WTC11 (cell line): ENCODE measurements around the gene RTCB. TPM values are rescaled to one million over a fixed set of nuclear protein-coding genes. Genes with fewer than 3 reads are reported as not detected.

ENCODE experiments used
- ATAC-seq: fragments of 200-7000 bp; cut with Tn5 transposase; 2 replicates; pipeline ENCODE4 v1.10.0; 2021; ENCODE audit warnings: mild to moderate bottlenecking, moderate library complexity
- CTCF ChIA-PET: fragments of 300-600 bp; sonication (Branson Sonifier 250); formaldehyde crosslinking; loops from one replicate; lab custom pipeline; 2021; ENCODE audit warnings: antibody characterized with exemption; lab: Charles Lee
- POLR2A ChIA-PET: fragments of 350-600 bp; sonication (Branson Sonifier 250); formaldehyde crosslinking; loops from one replicate; lab custom pipeline; 2021; ENCODE audit warnings: antibody characterized with exemption; lab: Charles Lee
- DNase-seq: peaks from one replicate; pipeline ENCODE4 v3.0.0; 2021; ENCODE audit warnings: low spot score
- H3K27ac Mint-ChIP-seq: 2 replicates; pipeline ENCODE4 v1.8.0; 2021; ENCODE audit warnings: mixed read lengths
- H3K27me3 Mint-ChIP-seq: 2 replicates; pipeline ENCODE4 v1.8.0; 2021; ENCODE audit warnings: low read depth, mild to moderate bottlenecking, moderate library complexity, mixed read lengths
- H3K36me3 Mint-ChIP-seq: 2 replicates; pipeline ENCODE4 v1.8.0; 2021; ENCODE audit warnings: mixed read lengths
- H3K4me1 Mint-ChIP-seq: 2 replicates; pipeline ENCODE4 v1.8.0; 2022; ENCODE audit warnings: mixed read lengths
- H3K4me3 Mint-ChIP-seq: 2 replicates; pipeline ENCODE4 v1.8.0; 2021; ENCODE audit warnings: mild to moderate bottlenecking, moderate library complexity, mixed read lengths
- H3K9me3 Mint-ChIP-seq: 2 replicates; pipeline ENCODE4 v1.8.0; 2021; ENCODE audit warnings: mixed read lengths
- ATF1 ChIP-seq: sonication (generic); formaldehyde crosslinking; IDR thresholded peaks from 2 replicates; pipeline ENCODE4 v1.8.1; 2023; ENCODE audit warnings: mild to moderate bottlenecking, moderate library complexity, missing genetic modification reagents
- ETV6 ChIP-seq: sonication (generic); formaldehyde crosslinking; IDR thresholded peaks from 2 replicates; pipeline ENCODE4 v1.8.1; 2022; ENCODE audit warnings: mild to moderate bottlenecking, missing genetic modification reagents
- FOXP1 ChIP-seq: sonication (generic); formaldehyde crosslinking; IDR thresholded peaks from 2 replicates; pipeline ENCODE4 v1.8.0; 2022; ENCODE audit warnings: missing genetic modification reagents, mild to moderate bottlenecking, moderate library complexity, borderline replicate concordance
- GTF2I ChIP-seq: fragments of 250-450 bp; sonication (Bioruptor Pico); conservative IDR thresholded peaks from 2 replicates; pipeline ENCODE4 v1.4.0; 2021; ENCODE audit warnings: mild to moderate bottlenecking
- KAT7 ChIP-seq: sonication (generic); formaldehyde crosslinking; IDR thresholded peaks from 2 replicates; pipeline ENCODE4 v1.8.1; 2023; ENCODE audit warnings: missing genetic modification reagents, mild to moderate bottlenecking, borderline replicate concordance
- MXD4 ChIP-seq: fragments of 250-450 bp; sonication (Bioruptor Pico); IDR thresholded peaks from 2 replicates; pipeline ENCODE4 v1.8.0; 2021; ENCODE audit warnings: mild to moderate bottlenecking, moderate library complexity, borderline replicate concordance
- MYBL2 ChIP-seq: sonication (generic); formaldehyde crosslinking; IDR thresholded peaks from 2 replicates; pipeline ENCODE4 v1.8.1; 2023; ENCODE audit warnings: mild to moderate bottlenecking, moderate library complexity, missing genetic modification reagents
- NFYB ChIP-seq: sonication (generic); formaldehyde crosslinking; conservative IDR thresholded peaks from 2 replicates; pipeline ENCODE4 v1.8.0; 2022; ENCODE audit warnings: low read depth, missing genetic modification reagents
- RELA ChIP-seq: sonication (generic); formaldehyde crosslinking; IDR thresholded peaks from 2 replicates; pipeline ENCODE4 v1.8.1; 2022; ENCODE audit warnings: missing genetic modification reagents, mild to moderate bottlenecking, borderline replicate concordance
- RORB ChIP-seq: fragments of 250-450 bp; sonication (Bioruptor Pico); IDR thresholded peaks from 2 replicates; pipeline ENCODE4 v1.9.0; 2021; ENCODE audit warnings: mild to moderate bottlenecking
- SMAD4 ChIP-seq: sonication (generic); formaldehyde crosslinking; IDR thresholded peaks from 2 replicates; pipeline ENCODE4 v1.8.0; 2022; ENCODE audit warnings: mild to moderate bottlenecking, missing genetic modification reagents
- ZBTB21 ChIP-seq: sonication (generic); formaldehyde crosslinking; IDR thresholded peaks from 2 replicates; pipeline ENCODE4 v1.8.1; 2023; ENCODE audit warnings: mild to moderate bottlenecking, missing genetic modification reagents, borderline replicate concordance
- ZNF317 ChIP-seq: sonication (generic); formaldehyde crosslinking; IDR thresholded peaks from 2 replicates; pipeline ENCODE4 v1.8.1; 2023; ENCODE audit warnings: low read depth, mild to moderate bottlenecking, moderate library complexity, missing genetic modification reagents, borderline replicate concordance
- ZNF396 ChIP-seq: fragments of 250-450 bp; sonication (Bioruptor Pico); IDR thresholded peaks from 2 replicates; pipeline ENCODE4 v1.8.0; 2021; ENCODE audit warnings: mild to moderate bottlenecking, moderate library complexity, borderline replicate concordance
- total RNA-seq: library from RNA; stranded (reverse); gene quantifications from 3 replicates; pipeline ENCODE4 v1.2.3, GENCODE V29; 2021
- TF ChIP-seq, protein P1 (sequence below): sonication (generic); formaldehyde crosslinking; IDR thresholded peaks from 2 replicates; pipeline ENCODE4 v1.8.0; 2023; ENCODE audit warnings: missing genetic modification reagents, mild to moderate bottlenecking, borderline replicate concordance
- TF ChIP-seq, protein P2 (sequence below): sonication (generic); formaldehyde crosslinking; IDR thresholded peaks from 2 replicates; pipeline ENCODE4 v1.8.1; 2023; ENCODE audit warnings: mild to moderate bottlenecking, missing genetic modification reagents
- TF ChIP-seq, protein P3 (sequence below): sonication (generic); formaldehyde crosslinking; conservative IDR thresholded peaks from 2 replicates; pipeline ENCODE4 v1.8.1; 2023; ENCODE audit warnings: mild to moderate bottlenecking, low read depth, missing genetic modification reagents, moderate library complexity

The RTCB gene
- total RNA-seq, 1 experiment from 2014 or later = 106 TPM

- no peaks in the 10 kb centered on the region for H3K27me3 Mint-ChIP-seq
- H3K36me3 Mint-ChIP-seq = peaks cover 87% of the 10 kb centered on the region
- H3K4me1 Mint-ChIP-seq = no peaks in the 10 kb centered on the region
- DNase-seq = no peak
- POLR2A ChIA-PET = interaction anchor here (0.6 to 0.7 kb wide), 2 partner anchors 581 to 1780 kb away, joined by 3 read pairs; no protein-coding TSS in a partner anchor
- H3K27ac Mint-ChIP-seq = no peak overlapping the region
- ATAC-seq = no peak
- H3K9me3 Mint-ChIP-seq = no peaks in the 10 kb centered on the region
- TF ChIP-seq ZNF396 (CRISPR knock-in tag) = no peak
- TF ChIP-seq, protein P1, sequence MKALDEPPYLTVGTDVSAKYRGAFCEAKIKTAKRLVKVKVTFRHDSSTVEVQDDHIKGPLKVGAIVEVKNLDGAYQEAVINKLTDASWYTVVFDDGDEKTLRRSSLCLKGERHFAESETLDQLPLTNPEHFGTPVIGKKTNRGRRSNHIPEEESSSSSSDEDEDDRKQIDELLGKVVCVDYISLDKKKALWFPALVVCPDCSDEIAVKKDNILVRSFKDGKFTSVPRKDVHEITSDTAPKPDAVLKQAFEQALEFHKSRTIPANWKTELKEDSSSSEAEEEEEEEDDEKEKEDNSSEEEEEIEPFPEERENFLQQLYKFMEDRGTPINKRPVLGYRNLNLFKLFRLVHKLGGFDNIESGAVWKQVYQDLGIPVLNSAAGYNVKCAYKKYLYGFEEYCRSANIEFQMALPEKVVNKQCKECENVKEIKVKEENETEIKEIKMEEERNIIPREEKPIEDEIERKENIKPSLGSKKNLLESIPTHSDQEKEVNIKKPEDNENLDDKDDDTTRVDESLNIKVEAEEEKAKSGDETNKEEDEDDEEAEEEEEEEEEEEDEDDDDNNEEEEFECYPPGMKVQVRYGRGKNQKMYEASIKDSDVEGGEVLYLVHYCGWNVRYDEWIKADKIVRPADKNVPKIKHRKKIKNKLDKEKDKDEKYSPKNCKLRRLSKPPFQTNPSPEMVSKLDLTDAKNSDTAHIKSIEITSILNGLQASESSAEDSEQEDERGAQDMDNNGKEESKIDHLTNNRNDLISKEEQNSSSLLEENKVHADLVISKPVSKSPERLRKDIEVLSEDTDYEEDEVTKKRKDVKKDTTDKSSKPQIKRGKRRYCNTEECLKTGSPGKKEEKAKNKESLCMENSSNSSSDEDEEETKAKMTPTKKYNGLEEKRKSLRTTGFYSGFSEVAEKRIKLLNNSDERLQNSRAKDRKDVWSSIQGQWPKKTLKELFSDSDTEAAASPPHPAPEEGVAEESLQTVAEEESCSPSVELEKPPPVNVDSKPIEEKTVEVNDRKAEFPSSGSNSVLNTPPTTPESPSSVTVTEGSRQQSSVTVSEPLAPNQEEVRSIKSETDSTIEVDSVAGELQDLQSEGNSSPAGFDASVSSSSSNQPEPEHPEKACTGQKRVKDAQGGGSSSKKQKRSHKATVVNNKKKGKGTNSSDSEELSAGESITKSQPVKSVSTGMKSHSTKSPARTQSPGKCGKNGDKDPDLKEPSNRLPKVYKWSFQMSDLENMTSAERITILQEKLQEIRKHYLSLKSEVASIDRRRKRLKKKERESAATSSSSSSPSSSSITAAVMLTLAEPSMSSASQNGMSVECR (CRISPR knock-in tag) = no peak
- no peak for TF ChIP-seq ATF1 (CRISPR knock-in tag)
- no peak for TF ChIP-seq KAT7
- no peak for TF ChIP-seq FOXP1 (CRISPR knock-in tag)
- CTCF ChIA-PET = no interaction called here
- no peak overlapping the region for H3K4me3 Mint-ChIP-seq
Observed at GRCh38 chr22:32396746-32397145, 15.3 kb downstream of the RTCB start.

DNA sequence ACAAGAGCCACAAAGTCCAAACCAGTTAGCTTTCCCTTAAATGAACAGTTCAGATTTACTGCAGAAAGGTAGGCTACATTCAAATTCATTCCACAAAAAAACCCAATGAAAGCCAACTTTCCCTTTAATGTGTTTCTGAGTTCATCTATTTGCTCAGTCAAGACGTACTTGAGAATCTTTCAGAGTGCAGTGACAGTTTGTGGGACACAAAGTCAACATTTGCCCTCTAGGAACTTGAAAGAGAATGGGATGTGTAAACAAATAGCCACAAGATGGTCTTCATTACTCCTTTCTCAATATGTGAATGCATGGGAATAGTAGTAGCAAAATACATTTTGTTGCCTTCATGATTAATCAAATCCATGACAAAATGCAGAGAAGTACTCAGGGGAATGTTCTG is 15.8 kb downstream of the RTCB start:
- ChIA-PET CTCF (no interaction called here), POLR2A (interaction anchor here (0.6 to 0.7 kb wide), 2 partner anchors 581 to 1781 kb away, joined by 3 read pairs; no protein-coding TSS in a partner anchor)
- Mint-ChIP-seq H3K4me1 (no peaks in the 10 kb centered on the region), H3K4me3 (no peak overlapping the region), H3K27ac (no peak overlapping the region), H3K36me3 (peaks cover 83% of the 10 kb centered on the region), H3K27me3 (no peaks in the 10 kb centered on the region), H3K9me3 (no peaks in the 10 kb centered on the region)
- TF ChIP-seq ZBTB21 (CRISPR knock-in tag) (no peak), ZNF396 (CRISPR knock-in tag) (no peak), RORB (CRISPR knock-in tag) (no peak), NFYB (CRISPR knock-in tag) (no peak), ZNF317 (CRISPR knock-in tag) (no peak), MYBL2 (CRISPR knock-in tag) (no peak), GTF2I (CRISPR knock-in tag) (no peak), ETV6 (no peak), MXD4 (CRISPR knock-in tag) (no peak), SMAD4 (CRISPR knock-in tag) (no peak), RELA (no peak)
- TF ChIP-seq, protein P2, sequence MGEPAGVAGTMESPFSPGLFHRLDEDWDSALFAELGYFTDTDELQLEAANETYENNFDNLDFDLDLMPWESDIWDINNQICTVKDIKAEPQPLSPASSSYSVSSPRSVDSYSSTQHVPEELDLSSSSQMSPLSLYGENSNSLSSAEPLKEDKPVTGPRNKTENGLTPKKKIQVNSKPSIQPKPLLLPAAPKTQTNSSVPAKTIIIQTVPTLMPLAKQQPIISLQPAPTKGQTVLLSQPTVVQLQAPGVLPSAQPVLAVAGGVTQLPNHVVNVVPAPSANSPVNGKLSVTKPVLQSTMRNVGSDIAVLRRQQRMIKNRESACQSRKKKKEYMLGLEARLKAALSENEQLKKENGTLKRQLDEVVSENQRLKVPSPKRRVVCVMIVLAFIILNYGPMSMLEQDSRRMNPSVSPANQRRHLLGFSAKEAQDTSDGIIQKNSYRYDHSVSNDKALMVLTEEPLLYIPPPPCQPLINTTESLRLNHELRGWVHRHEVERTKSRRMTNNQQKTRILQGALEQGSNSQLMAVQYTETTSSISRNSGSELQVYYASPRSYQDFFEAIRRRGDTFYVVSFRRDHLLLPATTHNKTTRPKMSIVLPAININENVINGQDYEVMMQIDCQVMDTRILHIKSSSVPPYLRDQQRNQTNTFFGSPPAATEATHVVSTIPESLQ (CRISPR knock-in tag) = no peak
- TF ChIP-seq, protein P3, sequence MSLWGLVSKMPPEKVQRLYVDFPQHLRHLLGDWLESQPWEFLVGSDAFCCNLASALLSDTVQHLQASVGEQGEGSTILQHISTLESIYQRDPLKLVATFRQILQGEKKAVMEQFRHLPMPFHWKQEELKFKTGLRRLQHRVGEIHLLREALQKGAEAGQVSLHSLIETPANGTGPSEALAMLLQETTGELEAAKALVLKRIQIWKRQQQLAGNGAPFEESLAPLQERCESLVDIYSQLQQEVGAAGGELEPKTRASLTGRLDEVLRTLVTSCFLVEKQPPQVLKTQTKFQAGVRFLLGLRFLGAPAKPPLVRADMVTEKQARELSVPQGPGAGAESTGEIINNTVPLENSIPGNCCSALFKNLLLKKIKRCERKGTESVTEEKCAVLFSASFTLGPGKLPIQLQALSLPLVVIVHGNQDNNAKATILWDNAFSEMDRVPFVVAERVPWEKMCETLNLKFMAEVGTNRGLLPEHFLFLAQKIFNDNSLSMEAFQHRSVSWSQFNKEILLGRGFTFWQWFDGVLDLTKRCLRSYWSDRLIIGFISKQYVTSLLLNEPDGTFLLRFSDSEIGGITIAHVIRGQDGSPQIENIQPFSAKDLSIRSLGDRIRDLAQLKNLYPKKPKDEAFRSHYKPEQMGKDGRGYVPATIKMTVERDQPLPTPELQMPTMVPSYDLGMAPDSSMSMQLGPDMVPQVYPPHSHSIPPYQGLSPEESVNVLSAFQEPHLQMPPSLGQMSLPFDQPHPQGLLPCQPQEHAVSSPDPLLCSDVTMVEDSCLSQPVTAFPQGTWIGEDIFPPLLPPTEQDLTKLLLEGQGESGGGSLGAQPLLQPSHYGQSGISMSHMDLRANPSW (CRISPR knock-in tag) = no peak
- ATAC-seq (no peak), DNase-seq (no peak)
